GM12872 (cell line): ENCODE results near the gene RBBP6.

Experiments
- CTCF ChIP-seq: IDR thresholded peaks from 3 replicates; pipeline ENCODE4 v1.5.1; 2011; ENCODE audit warnings: low read depth, mild to moderate bottlenecking, low read length, moderate library complexity; ENCODE audit not compliant: insufficient read depth

The RBBP6 gene

GRCh38 chr16:24504472-24505345 lies 34.7 kb upstream of the RBBP6 start:
- TF ChIP-seq CTCF, result peak; percentile 76

- TF ChIP-seq CTCF, result no peak
Measured at GRCh38 chr16:24505959-24506358, 33.4 kb upstream of the RBBP6 start.

GRCh38 chr16:24507959-24508480 lies 31.3 kb upstream of the RBBP6 start:
- TF ChIP-seq CTCF, result no peak

- no peak for TF ChIP-seq CTCF
Measured at GRCh38 chr16:24508614-24509013, 30.8 kb upstream of the RBBP6 start.

GRCh38 chr16:24509536-24509935 lies 29.8 kb upstream of the RBBP6 start:
- TF ChIP-seq CTCF, result no peak

GRCh38 chr16:24511174-24511573 lies 28.2 kb upstream of the RBBP6 start:
- no peak for TF ChIP-seq CTCF

DNA sequence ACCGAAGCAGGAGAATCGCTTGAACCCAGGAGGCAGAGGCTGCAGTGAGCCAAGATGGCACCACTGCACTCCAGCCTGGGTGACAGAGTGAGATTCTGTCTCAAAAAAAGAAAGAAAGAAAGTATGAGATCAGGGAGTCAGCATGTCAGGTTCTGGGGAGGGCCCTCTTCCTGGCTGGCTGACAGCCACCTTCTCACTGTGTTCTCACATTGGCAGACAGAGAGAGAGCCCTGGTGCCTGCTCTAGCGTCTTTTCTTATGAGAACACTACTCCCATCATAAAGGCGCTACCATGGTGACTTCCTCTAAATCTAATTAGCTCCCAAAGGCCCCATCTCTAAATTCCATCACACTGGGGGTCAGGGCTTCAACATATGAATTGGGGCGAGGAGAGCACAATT lies 27.6 kb upstream of the RBBP6 start:
- no peak for TF ChIP-seq CTCF
